Measurements from ENCODE around the gene TSNAX. TPM values are rescaled to one million over a fixed set of nuclear protein-coding genes. Genes with fewer than 3 reads are reported as not detected.
A peak's percentile ranks its signal among the peaks of the same experiment; 100 is the strongest.

TSNAX gene, protein sequence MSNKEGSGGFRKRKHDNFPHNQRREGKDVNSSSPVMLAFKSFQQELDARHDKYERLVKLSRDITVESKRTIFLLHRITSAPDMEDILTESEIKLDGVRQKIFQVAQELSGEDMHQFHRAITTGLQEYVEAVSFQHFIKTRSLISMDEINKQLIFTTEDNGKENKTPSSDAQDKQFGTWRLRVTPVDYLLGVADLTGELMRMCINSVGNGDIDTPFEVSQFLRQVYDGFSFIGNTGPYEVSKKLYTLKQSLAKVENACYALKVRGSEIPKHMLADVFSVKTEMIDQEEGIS
- 10 to 100 TPM; 24.4 to 37.4 (median 33.5) TPM for total RNA-seq

DNA sequence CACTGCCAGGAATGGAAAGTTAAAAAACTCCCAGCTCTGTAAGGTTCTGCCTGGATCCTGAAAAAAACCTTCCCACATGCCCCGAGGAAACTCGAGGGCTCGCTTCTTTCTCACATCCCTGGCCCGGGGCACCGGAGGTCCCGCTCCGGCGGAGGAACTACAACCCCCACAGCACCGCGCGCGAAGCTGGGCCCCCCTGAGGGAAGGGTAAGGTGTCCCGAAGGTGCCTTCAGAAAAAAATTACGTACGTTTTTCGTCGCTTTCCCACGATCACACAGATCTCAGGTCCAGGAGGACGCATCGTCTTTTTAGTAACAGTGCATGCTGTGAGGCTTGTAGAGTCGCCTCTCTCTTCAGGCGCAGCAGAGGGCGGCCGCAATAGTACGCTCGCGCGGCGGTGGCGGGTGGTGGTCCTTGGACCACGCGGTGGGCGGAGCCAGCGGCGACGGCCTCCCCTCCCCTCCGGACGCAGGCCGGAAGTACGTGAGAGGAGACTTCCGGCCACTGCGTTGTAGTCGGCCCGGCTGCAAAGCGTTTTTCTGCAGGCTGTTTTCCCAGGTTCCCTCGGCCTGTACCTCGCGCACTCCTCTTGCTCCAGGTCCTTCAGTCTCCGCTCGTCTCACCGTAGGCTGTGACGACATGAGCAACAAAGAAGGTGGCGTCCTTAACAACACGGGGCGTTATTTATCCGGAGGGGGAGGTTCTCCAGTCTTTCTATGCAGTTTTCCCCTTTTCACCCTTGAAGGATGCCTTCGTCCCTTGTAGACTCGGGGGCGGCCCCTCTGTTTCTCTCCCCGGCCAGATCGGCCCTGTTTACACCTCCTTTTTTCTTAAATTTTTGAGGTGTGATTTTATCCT is at the start of gene TSNAX:
TSNAX (plus strand) TSS at position 498 of the 858 bp plus-strand sequence; CDS start at position 640, 142 bp downstream.
- no peaks in the 10 kb centered on the region for H3K9me3 ChIP-seq
- no peaks in the 10 kb centered on the region for H3K27me3 ChIP-seq
- H3K36me3 ChIP-seq: peaks cover 0 to 17% of the 10 kb centered on the region in 2 donors
- peak; percentile 82 to 90 for TF ChIP-seq POLR2A (IDR thresholded peaks at IDR 0.05)
- TF ChIP-seq POLR2AphosphoS5 (IDR thresholded peaks at IDR 0.05): peak; percentile 88
- TF ChIP-seq EP300 (IDR thresholded peaks at IDR 0.05): no peak
- no peak for TF ChIP-seq CTCF (IDR thresholded peaks at IDR 0.05)
- ATAC-seq: peak; percentile 99
- H3K4me1 ChIP-seq: peaks cover 3 to 55% (median 16%) of the 10 kb centered on the region in 3 donors
- H3K27ac ChIP-seq: peak within 1 kb of the TSS; percentile 87 to 94 (median 91)
- WGBS, 2 donors (ENCODE audit: low coverage in 1 of 2): 0% methylated on average over 6 to 15 of the region's 61 CpGs
- H3K4me3 ChIP-seq: peak within 1 kb of the TSS; percentile 68 to 90

DNA sequence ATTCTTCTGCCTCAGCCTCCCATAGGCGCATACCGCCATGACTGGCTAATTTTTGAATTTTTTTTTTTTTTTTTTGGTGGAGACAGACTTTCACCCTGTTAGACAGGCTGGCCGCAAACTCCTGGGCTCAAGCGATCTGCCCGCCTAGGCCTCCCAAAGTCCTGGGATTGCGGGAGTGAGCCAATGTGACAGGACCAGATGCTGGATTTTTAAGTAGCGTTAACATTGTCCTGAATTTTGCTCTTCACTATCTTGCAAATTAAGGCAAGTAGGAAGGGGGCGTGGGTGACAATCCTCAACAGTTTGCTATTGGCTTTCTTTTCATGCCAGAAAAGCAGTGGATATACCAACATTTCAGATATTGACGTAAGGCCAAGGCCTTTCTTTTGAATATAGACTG is 49.7 kb upstream of the TSNAX start:
- Histone ChIP-seq H3K4me1 (no peaks in the 10 kb centered on the region), H3K27me3 (no peaks in the 10 kb centered on the region), H3K36me3 (no peaks in the 10 kb centered on the region), H3K27ac (no peak overlapping the region), H3K9me3 (no peaks in the 10 kb centered on the region), H3K4me3 (no peak overlapping the region)
- TF ChIP-seq POLR2A (IDR thresholded peaks at IDR 0.05) (no peak), EP300 (IDR thresholded peaks at IDR 0.05) (no peak), CTCF (IDR thresholded peaks at IDR 0.05) (no peak), POLR2AphosphoS5 (IDR thresholded peaks at IDR 0.05) (no peak)
- 81 to 91% methylated on average over 6 to 7 of the region's 9 CpGs for WGBS, 2 donors (ENCODE audit: low coverage in 1 of 2)
- ATAC-seq: no peak

- no peaks in the 10 kb centered on the region for H3K27me3 ChIP-seq
- no peak for ATAC-seq
- 83 to 94% methylated on average over 1 to 2 of the region's 2 CpGs for WGBS, 2 donors (ENCODE audit: low coverage in 1 of 2)
Measured at GRCh38 chr1:231480008-231480407, 48.5 kb upstream of the TSNAX start.

GRCh38 chr1:231481289-231481688 is 47.2 kb upstream of the TSNAX start:
- ATAC-seq: no peak
- no peaks in the 10 kb centered on the region for H3K36me3 ChIP-seq
- no peaks in the 10 kb centered on the region for H3K27me3 ChIP-seq
- no peak overlapping the region for H3K4me3 ChIP-seq
- 81 to 83% methylated on average over 2 of the region's 2 CpGs for WGBS, 2 donors (ENCODE audit: low coverage in 1 of 2)
- H3K27ac ChIP-seq: no peak overlapping the region
- H3K4me1 ChIP-seq: no peaks in the 10 kb centered on the region
- H3K9me3 ChIP-seq: no peaks in the 10 kb centered on the region
- TF ChIP-seq CTCF (IDR thresholded peaks at IDR 0.05) (no peak), EP300 (IDR thresholded peaks at IDR 0.05) (no peak), POLR2A (IDR thresholded peaks at IDR 0.05) (no peak), POLR2AphosphoS5 (IDR thresholded peaks at IDR 0.05) (no peak)

More at GRCh38 chr1:231480008-231480407, 48.5 kb upstream of the TSNAX start:
- no peaks in the 10 kb centered on the region for H3K9me3 ChIP-seq
- no peak overlapping the region for H3K4me3 ChIP-seq
- H3K36me3 ChIP-seq: no peaks in the 10 kb centered on the region
- no peak for TF ChIP-seq POLR2AphosphoS5 (IDR thresholded peaks at IDR 0.05)
- no peak for TF ChIP-seq EP300 (IDR thresholded peaks at IDR 0.05)
- TF ChIP-seq POLR2A (IDR thresholded peaks at IDR 0.05): no peak
- TF ChIP-seq CTCF (IDR thresholded peaks at IDR 0.05): no peak
- H3K27ac ChIP-seq: no peak overlapping the region
- no peaks in the 10 kb centered on the region for H3K4me1 ChIP-seq
